T-helper 1 cell (primary cell): Measurements from ENCODE around the gene H2BK1.

Experiments used
- DNase-seq, 5 donors: peaks; one replicate each; pipeline ENCODE4 v3.0.0-alpha.2; 2012 to 2020

H2BK1 gene

GRCh38 chr7:151198945-151199848 lies 11.1 kb downstream of the H2BK1 start:
- DNase-seq: no peak

- no peak for DNase-seq
Measured at GRCh38 chr7:151197932-151198331, 12.4 kb downstream of the H2BK1 start.

GRCh38 chr7:151195616-151196450 lies 14.5 kb downstream of the H2BK1 start:
- DNase-seq: no peak

- DNase-seq: no peak
Measured at GRCh38 chr7:151194188-151194587, 16.1 kb downstream of the H2BK1 start.

- no peak for DNase-seq
Measured at GRCh38 chr7:151193203-151193978, 16.9 kb downstream of the H2BK1 start.

GRCh38 chr7:151192002-151192539 lies 18.2 kb downstream of the H2BK1 start:
- DNase-seq: no peak

GRCh38 chr7:151191544-151191943 lies 18.7 kb downstream of the H2BK1 start:
- DNase-seq: no peak

- DNase-seq: no peak
Measured at GRCh38 chr7:151189038-151189437, 21.2 kb downstream of the H2BK1 start.

- no peak for DNase-seq
Measured at GRCh38 chr7:151188252-151188542, 22.1 kb downstream of the H2BK1 start.

GRCh38 chr7:151187409-151188251 lies 22.7 kb downstream of the H2BK1 start:
- no peak for DNase-seq

GRCh38 chr7:151186640-151187408 lies 23.5 kb downstream of the H2BK1 start, which contains the start of gene ASB10:
TSS of gene ASB10 (minus strand) at chr7:151187250. CDS start at chr7:151187130, 120 bp downstream.
- DNase-seq: no peak

- DNase-seq: no peak
Measured at GRCh38 chr7:151185762-151186639, 24.3 kb downstream of the H2BK1 start.

GRCh38 chr7:151181011-151181431 lies 29.3 kb downstream of the H2BK1 start:
- DNase-seq: no peak

GRCh38 chr7:151179946-151180345 lies 30.3 kb downstream of the H2BK1 start:
- no peak for DNase-seq

GRCh38 chr7:151179287-151179860 lies 30.9 kb downstream of the H2BK1 start:
- DNase-seq: no peak

GRCh38 chr7:151178831-151179230 lies 31.5 kb downstream of the H2BK1 start:
- no peak for DNase-seq

- no peak for DNase-seq
Measured at GRCh38 chr7:151178236-151178635, 32.1 kb downstream of the H2BK1 start.

- DNase-seq: no peak
Measured at GRCh38 chr7:151177310-151177709, 33.0 kb downstream of the H2BK1 start.

GRCh38 chr7:151176401-151176800 lies 33.9 kb downstream of the H2BK1 start:
- DNase-seq: no peak
